PC-9 (cell line): ENCODE data around the gene VEPH1. TPM values are rescaled to one million over a fixed set of nuclear protein-coding genes. Genes with fewer than 3 reads are reported as not detected.

Experiments
- BruUV-seq: library from RNA; stranded (reverse); fragments of 400-500 nt; replicated peaks from 2 replicates; lab custom pipeline; 2021; lab: Mats Ljungman, UMichigan
- CTCF ChIA-PET: fragments of 300-600 bp; sonication (Branson Sonifier 250); formaldehyde crosslinking; loops from one replicate; lab custom pipeline; 2022; ENCODE audit warnings: antibody characterized with exemption; lab: Charles Lee
- POLR2A ChIA-PET: fragments of 300-600 bp; sonication (Branson Sonifier 250); formaldehyde crosslinking; loops from one replicate; lab custom pipeline; 2022; ENCODE audit warnings: antibody characterized with exemption; ENCODE audit not compliant: unreplicated experiment; lab: Charles Lee
- DNase-seq, 2 experiments: peaks; one replicate each; pipeline versions ENCODE4 v3.0.0 to v3.0.0-alpha.2; 2015 to 2022; ENCODE audit warnings: mixed read lengths in 1 of 2
- H2AFZ ChIP-seq: fragments of 200-600 bp; sonication (generic); 2 replicates; pipeline ENCODE4 v1.8.1; 2017; ENCODE audit warnings: antibody characterized with exemption
- H3F3A ChIP-seq: fragments of 200-600 bp; sonication (generic); 2 replicates; pipeline ENCODE4 v1.8.1; 2017; ENCODE audit warnings: antibody characterized with exemption, mild to moderate bottlenecking, low read depth; ENCODE audit not compliant: insufficient read depth
- H3K27ac ChIP-seq: fragments of 200-600 bp; sonication (generic); 2 replicates; pipeline ENCODE4 v1.6.1; 2016; ENCODE audit warnings: mixed run types
- H3K27me3 ChIP-seq: fragments of 200-600 bp; sonication (generic); 2 replicates; pipeline ENCODE4 v1.6.1; 2016; ENCODE audit warnings: low read depth, mixed run types; ENCODE audit not compliant: insufficient read depth
- H3K36me3 ChIP-seq: fragments of 200-600 bp; sonication (generic); 2 replicates; pipeline ENCODE4 v1.6.1; 2016; ENCODE audit warnings: low read depth, mixed run types
- H3K4me1 ChIP-seq: fragments of 200-600 bp; sonication (generic); replicated peaks from 2 replicates; pipeline ENCODE4 v1.6.1; 2016; ENCODE audit warnings: mixed run types; ENCODE audit not compliant: insufficient read depth
- H3K4me2 ChIP-seq: fragments of 200-600 bp; sonication (generic); 2 replicates; pipeline ENCODE4 v1.6.1; 2017; ENCODE audit warnings: mixed run types
- H3K4me3 ChIP-seq: fragments of 200-600 bp; sonication (generic); 2 replicates; pipeline ENCODE4 v1.6.1; 2016; ENCODE audit warnings: mixed run types
- H3K79me2 ChIP-seq: fragments of 200-600 bp; sonication (generic); 2 replicates; pipeline ENCODE4 v1.6.1; 2017; ENCODE audit warnings: low read depth, mixed run types
- H3K9me2 ChIP-seq: fragments of 200-600 bp; sonication (generic); 2 replicates; pipeline ENCODE4 v1.8.1; 2017; ENCODE audit warnings: mild to moderate bottlenecking; ENCODE audit not compliant: insufficient read depth
- H3K9me3 ChIP-seq: fragments of 200-600 bp; sonication (generic); 2 replicates; pipeline ENCODE4 v1.8.1; 2016; ENCODE audit warnings: low read depth; ENCODE audit not compliant: insufficient read depth
- H4K20me1 ChIP-seq: fragments of 200-600 bp; sonication (generic); 2 replicates; pipeline ENCODE4 v1.8.1; 2017; ENCODE audit not compliant: insufficient read depth
- CTCF ChIP-seq: fragments of 200-600 bp; sonication (generic); conservative IDR thresholded peaks from 2 replicates; pipeline ENCODE4 v1.6.1; 2017; ENCODE audit warnings: mixed run types, antibody characterized with exemption, mild to moderate bottlenecking, moderate library complexity
- EZH2 ChIP-seq: fragments of 200-600 bp; sonication (generic); IDR thresholded peaks from 2 replicates; pipeline ENCODE4 v1.8.0; 2017; ENCODE audit warnings: antibody characterized with exemption, low read depth
- intact Hi-C: fragments of 100-400 bp; cut with micrococcal nuclease; formaldehyde crosslinking; loops from one replicate; pipeline ENCODE4 v1.10.0; 2022; ENCODE audit not compliant: unreplicated experiment
- total RNA-seq: library from RNA; stranded (reverse); gene quantifications from 2 replicates; pipeline ENCODE4 v1.2.3, GENCODE V29; 2021

The VEPH1 gene
- total RNA-seq, 1 experiment from 2014 or later, result 4.0 TPM

DNA sequence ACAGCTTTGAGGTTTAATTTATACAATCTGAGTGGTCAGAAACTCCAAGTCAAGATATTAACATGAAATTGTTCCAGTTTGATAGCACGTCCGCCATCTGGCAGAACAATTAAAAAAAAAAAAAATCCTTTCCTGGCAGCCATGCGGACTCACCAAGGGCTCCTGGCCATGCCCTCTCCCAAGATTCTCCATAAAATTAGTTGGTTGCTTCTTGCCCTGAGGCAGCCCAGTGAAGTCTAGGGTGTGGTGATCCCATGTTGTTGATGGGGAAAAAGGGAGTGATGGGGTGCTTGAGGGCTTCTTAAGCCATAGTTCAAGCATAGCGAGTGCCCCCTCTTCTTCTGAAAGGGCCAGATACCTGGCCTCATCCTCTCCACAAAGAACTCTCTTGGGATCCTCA lies 261.6 kb downstream of the VEPH1 start:
- H3K27ac ChIP-seq, result no peak overlapping the region
- intact Hi-C loops, result no loop called here
- no peak overlapping the region for H3K4me2 ChIP-seq
- CTCF ChIA-PET, result no interaction called here
- POLR2A ChIA-PET, result no interaction called here
- H3K9me2 ChIP-seq, result no peaks in the 10 kb centered on the region
- H3K9me3 ChIP-seq, result no peaks in the 10 kb centered on the region
- H4K20me1 ChIP-seq, result no peaks in the 10 kb centered on the region
- no TSS peak for BruUV-seq
- no peaks in the 10 kb centered on the region for H3F3A ChIP-seq
- no peak for DNase-seq
- no peaks in the 10 kb centered on the region for H3K27me3 ChIP-seq
- H3K36me3 ChIP-seq, result no peaks in the 10 kb centered on the region
- no peaks in the 10 kb centered on the region for H3K79me2 ChIP-seq
- no peak overlapping the region for H3K4me3 ChIP-seq
- no peak overlapping the region for H2AFZ ChIP-seq
- H3K4me1 ChIP-seq, result no peaks in the 10 kb centered on the region
- TF ChIP-seq EZH2, result no peak
- no peak for TF ChIP-seq CTCF

- Histone ChIP-seq H4K20me1 (no peaks in the 10 kb centered on the region), H3K4me3 (no peak overlapping the region), H3F3A (no peaks in the 10 kb centered on the region), H3K4me2 (no peak overlapping the region), H3K9me3 (no peaks in the 10 kb centered on the region), H3K9me2 (no peaks in the 10 kb centered on the region), H3K27ac (no peak overlapping the region), H3K79me2 (no peaks in the 10 kb centered on the region), H3K4me1 (no peaks in the 10 kb centered on the region), H2AFZ (peak overlapping the region; percentile 49; the same call in 1 of the 2 replicates), H3K36me3 (no peaks in the 10 kb centered on the region), H3K27me3 (no peaks in the 10 kb centered on the region)
- BruUV-seq, result no TSS peak
- DNase-seq, result no peak
- ChIA-PET CTCF (no interaction called here), POLR2A (no interaction called here)
- no peak for TF ChIP-seq CTCF
- no peak for TF ChIP-seq EZH2
- intact Hi-C loops, result no loop called here
These were observed 262.8 kb downstream of the VEPH1 start for GRCh38 chr3:157240408-157240807.

DNA sequence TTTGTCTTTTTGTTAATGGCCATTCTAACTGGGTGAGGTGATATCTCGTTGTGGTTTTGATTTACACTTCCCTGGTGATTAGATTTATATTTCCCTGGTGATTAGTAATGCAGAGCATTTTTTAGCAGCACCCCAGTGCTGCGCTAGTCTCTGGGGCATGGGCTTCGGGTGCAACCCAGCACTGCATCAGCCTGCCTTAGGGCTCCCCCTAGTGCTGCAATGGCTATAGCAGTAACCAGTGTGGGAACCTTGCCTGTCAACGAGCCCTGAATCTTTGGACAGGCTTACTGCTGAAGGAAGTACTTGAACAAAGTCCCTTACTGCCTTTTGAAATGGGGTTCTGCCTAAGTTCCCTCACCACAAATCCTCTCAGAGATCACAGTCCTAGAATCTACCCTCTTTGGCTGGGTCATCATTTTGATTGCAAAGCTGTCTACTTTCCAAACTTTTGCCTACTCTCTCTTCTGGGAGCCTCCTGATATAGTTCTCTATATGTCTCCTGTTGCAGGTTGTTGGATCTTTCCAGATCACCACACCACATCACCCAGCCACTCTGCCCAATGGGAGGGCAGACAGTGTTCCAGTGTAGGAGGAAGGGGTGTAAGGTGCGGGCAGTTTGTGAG lies 264.0 kb downstream of the VEPH1 start:
- Histone ChIP-seq H3K27ac (no peak overlapping the region), H2AFZ (no peak overlapping the region), H3K9me2 (no peaks in the 10 kb centered on the region), H3K36me3 (no peaks in the 10 kb centered on the region), H3K4me1 (no peaks in the 10 kb centered on the region), H3K27me3 (no peaks in the 10 kb centered on the region), H3K79me2 (no peaks in the 10 kb centered on the region), H4K20me1 (no peaks in the 10 kb centered on the region), H3F3A (no peaks in the 10 kb centered on the region), H3K9me3 (no peaks in the 10 kb centered on the region), H3K4me2 (no peak overlapping the region), H3K4me3 (no peak overlapping the region)
- peak in 1 of 2 experiments; percentile 16 for DNase-seq
- no TSS peak for BruUV-seq
- intact Hi-C loops, result no loop called here
- CTCF ChIA-PET, result no interaction called here
- POLR2A ChIA-PET, result no interaction called here
- peak; percentile 71 for TF ChIP-seq CTCF
- TF ChIP-seq EZH2, result no peak
